Nucleus accumbens (tissue), 56 donors: ENCODE results near the gene CTBP2.

Experiments
- DNase-seq, 56 donors: peaks; one replicate each; lab custom pipeline; 2025; lab: John Stamatoyannopoulos, UW

Gene CTBP2

DNA sequence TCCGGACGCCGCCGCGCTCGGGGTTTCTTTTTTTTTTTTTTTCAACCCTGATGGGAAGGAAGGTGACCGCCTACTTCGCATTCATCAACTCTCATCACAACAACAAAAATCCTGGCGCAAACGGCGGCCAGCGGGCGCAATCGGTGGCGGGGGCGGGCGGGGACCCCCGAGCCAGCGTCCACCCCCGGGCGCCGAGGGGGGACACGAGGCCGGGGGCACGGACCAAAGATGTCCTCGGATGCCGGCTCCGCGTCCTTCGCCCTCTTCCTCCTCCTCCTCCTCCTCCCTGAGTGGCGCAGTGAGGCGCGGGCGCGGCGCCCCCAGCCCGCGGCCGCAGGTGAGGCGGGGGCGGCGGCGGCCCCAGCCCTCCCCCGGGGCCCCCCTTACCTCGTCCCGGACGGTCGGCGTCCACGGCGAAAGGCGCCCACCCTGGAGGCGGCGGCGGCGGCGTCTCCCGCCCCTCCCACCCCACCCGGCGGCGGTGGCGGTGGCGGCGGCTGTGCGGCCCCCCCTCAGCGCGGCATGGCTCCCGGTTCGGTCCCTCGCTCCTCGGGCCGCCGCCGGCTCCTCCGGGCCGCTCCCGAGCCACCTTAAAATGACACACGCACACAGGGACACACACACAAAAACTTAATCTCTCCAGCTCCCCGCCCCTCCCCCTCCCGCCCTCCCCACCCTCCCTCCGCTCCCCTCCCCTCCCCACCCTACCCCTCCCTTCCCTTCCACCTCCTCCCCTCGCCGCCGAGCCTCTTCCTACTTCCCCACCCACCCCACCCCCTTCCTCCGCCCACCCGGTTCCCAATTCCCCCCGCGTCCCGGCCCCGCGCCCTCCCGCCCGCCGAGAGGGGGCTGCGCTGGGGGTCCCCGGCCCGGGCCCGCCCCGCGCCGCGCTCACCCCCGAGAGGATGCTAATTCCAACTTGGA lies at the start of gene CTBP2:
Gene CTBP2, minus strand, starts transcription at position 632 of the 924 bp plus-strand sequence.
- DNase-seq, result peak in 21 of 56 donors; percentile 26 to 65 (median 48)

DNA sequence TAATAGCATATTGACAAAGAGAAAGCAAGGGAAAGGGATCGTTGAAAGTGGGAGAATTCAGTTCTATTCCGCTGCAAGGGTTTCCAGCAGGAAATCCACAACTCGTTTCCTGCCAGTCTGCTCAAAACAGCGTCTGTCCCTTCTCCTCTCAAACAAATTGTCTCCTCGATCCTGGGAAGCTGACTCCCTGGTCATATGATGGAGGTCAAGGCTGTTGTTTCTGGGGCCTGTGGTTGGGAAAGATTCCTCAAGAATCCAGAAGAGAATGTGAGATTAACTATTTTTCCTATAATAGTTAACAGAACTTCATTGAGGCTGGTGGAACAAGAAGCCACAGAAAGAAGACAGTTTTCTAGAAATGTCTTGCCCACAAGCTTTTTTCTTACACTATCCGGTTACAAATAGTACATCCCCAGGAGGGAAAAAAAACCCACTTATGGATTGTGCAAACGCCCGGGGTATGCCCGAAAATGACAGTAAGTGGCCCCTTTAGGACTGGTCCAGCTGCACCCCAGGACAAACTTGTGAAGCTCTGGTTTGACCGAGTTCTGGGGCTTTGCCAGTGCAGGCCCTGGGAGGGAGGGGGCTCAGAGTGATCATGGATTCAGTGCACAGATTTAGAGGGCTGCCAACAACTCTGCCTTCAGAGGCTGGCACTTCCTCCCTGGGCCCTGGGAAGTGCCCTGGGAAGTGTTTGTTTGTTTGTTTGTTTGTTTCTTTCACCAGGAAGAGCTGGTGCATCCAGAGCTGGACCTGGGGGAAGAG lies 49.4 kb upstream of the CTBP2 start:
- peak in 36 of 56 donors; percentile 4 to 61 (median 24) for DNase-seq

DNA sequence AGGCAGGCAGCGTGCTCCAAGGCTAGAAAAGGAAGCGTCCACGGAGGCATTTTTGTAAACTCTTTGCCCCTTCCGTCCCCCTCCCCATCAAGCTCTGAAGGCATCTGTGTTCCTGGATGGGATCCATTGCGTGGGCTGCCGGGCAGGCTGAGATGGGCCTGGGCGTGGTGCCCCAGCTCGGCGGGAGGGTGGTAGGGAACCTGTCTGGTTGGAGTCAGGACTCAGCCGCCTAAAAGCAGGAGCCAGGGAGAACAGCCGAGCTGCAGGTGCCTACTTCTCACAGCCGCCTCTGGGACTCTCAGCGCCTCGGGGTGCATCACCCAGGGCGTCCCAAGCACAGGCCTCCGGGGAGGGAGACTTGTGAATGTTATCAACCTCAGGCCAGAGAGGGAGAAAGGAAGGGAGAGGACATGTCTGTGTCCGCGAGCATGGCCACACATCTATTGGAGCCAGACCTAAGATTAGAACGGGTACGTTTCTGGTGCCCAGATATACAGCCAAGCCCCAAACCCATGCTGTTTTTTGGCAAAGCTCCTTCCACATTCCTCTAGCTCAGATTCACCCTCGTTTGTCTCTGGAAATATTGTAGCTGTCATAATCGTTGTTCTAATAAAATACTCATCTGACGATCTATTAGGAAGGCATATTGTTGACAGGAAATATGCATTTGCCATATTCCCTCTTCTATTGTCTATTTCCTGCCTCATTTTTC lies 48.6 kb upstream of the CTBP2 start:
- DNase-seq, result no peak

- no peak for DNase-seq
Measured at GRCh38 chr10:125206623-125207022, 46.3 kb upstream of the CTBP2 start.

DNA sequence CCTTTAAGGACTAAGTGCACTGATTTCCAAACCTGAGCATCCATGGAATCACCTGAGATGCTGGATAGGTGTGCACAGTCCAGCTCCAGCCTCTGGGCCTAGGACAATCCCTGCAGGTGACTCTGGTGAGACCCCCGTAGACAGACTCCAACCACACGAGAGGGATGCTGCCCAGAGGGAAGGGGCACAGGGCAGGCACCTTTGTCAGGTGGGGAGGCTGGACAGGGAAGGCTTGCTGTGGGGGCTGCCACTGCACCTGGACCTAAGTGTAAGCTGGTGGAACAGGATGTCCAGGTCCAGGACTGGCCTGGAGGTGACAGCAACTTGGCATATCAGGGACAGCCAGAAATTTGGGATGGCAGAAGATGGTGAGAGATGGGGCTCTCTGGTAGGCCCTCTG lies 45.1 kb upstream of the CTBP2 start:
- no peak for DNase-seq

DNA sequence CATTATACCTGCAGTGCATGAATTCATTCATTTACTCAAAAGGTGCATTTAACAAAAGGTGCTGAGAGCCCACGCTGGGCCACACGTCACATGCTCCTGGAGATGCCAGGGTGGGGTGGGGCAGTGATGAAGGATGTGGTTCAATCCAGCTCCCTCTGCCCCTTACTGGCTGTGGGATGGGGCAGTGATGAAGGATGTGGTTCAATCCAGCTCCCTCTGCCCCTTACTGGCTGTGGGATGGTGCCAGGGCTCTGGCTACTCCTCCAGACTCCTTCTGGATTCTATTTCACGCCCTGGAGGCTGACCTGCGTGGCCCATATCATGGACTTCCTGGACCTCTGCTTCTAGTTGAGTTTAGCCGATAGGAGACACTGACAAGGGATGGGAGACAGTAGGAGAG lies 44.0 kb upstream of the CTBP2 start:
- no peak for DNase-seq

GRCh38 chr10:125203186-125203800 lies 42.9 kb upstream of the CTBP2 start:
- no peak for DNase-seq

- no peak for DNase-seq
Measured at GRCh38 chr10:125201791-125202622, 41.6 kb upstream of the CTBP2 start.

DNA sequence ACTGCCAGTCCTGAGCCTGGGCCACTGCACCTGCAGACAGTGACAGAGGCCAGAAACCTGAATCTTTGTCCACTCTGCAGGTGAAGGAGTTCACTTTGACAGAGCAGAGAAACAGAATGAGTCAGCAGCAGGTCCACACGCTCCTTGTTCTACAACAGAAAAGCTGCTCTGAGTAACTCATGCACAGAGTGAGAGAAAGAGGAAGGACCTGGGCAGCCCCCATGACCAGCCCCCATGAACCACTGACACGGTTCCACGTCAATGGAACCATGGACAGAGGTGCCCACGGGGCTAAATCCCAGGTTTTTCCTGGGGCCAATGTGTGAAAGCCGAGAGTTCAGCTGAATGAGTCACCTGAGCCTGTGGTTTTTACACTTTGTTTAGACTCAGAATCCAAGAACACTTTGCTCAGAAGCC lies 40.8 kb upstream of the CTBP2 start:
- DNase-seq, result no peak

- DNase-seq, result no peak
Measured at GRCh38 chr10:125200396-125200795, 40.0 kb upstream of the CTBP2 start.

DNA sequence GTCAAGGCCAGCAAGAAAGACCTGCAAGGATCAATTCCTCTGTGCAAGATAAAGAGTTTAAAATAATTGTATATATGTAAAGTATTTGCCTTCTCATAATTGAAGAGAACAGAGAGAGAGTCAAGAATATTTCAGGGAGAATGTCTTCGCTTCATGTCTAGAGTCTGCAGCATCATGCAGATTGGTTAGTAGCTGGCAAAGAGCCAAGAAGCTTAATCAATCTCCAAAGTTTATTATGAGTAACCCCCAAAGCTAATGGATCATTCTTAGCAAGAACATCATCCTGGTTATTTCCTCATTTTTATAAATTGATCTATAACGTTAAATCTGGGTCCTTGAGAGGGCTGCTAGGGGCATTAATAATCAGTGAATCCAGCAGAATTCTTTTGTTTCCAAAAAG lies 38.9 kb upstream of the CTBP2 start:
- no peak for DNase-seq

GRCh38 chr10:125194814-125195213 lies 34.5 kb upstream of the CTBP2 start:
- no peak for DNase-seq

DNA sequence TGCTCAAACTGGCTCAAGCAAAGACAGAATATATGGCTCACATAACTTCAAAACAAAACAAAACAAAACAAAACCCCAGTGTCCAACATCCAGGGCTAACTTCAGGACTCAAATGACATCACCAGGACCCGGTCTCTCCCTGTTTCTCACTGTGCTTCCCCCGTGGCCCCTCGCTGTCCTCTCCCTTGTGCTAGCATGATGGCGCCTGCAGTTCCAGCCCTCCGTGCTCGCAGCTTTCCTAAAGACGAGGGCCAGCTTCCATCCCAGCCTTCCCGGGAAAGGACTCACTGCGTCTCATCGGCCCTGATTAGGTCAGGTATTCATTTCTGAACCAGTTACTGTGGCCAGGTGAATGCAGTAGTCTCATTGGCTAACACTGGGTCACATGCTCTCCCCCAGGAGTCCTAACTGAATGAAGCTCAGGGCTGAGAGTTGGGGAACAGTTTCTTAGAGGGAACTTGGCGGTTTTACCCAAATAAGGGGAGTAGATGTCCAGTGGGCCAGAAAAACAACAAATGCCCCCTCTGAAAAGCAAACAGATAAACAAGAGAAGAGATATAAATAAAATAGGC lies 33.0 kb upstream of the CTBP2 start:
- DNase-seq, result no peak

DNA sequence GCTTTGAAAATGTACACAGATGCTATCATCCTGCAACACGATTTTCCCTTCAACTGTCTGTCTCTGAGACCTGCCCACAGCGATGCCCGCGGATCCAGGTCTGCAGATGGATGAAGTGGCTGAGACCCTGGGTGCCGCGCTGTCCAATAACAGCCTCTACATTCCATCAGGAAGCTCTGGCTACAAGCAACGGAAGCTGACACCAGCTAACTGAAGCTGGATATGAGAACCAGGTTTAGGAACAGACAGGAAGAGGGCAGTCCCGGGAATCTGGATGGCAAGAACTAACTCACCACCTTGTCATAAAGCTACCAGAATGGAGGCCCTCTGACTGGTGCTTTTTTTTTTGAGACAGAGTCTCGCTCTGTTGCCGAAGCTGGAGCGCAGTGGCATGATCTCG lies 32.3 kb upstream of the CTBP2 start:
- no peak for DNase-seq

DNA sequence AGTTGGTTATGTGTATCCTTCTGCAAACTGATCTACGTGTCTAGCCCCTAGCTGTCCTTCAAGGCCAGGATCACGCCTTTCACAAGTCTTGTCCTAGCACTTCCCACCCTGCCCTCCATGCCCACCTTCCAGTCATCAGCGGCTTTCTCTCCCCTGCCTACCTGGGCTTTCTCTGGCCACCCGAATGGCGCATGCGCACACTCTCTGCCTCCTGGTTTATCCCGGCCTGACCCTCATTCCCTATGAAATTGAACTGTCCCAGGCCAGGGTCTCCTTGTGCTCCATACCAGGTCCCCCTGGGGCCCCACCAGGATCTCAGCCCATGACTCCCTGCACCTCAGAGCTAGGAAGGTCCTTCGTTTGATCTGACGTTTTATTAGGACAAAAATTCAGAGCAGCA lies 31.6 kb upstream of the CTBP2 start:
- no peak for DNase-seq

GRCh38 chr10:125190946-125191345 lies 30.6 kb upstream of the CTBP2 start:
- DNase-seq, result peak in 30 of 56 donors; percentile 2 to 63 (median 20)

- no peak for DNase-seq
Measured at GRCh38 chr10:125190414-125190813, 30.1 kb upstream of the CTBP2 start.

DNA sequence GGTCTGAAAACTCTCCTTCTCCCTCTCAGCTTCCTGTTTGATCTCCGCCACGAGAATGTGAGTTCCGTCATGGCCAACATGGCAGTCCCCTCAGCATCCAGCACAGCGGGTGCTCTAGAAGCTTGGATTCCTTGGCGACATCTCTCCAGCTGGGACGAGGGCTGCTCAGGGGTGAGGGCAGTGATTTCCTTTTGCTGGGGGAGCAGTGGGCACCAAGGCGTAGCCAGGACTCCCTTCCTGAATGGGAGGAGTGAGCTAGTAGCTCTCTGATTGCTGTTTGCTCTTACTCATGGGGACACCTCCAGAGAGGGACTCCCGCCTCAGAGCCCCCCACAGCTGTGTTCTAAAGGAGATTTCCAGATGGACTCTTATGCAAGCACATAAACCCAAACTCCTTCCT lies 28.8 kb upstream of the CTBP2 start:
- DNase-seq, result no peak
